Measurements from ENCODE around the gene NFATC1.

NFATC1 gene

DNA sequence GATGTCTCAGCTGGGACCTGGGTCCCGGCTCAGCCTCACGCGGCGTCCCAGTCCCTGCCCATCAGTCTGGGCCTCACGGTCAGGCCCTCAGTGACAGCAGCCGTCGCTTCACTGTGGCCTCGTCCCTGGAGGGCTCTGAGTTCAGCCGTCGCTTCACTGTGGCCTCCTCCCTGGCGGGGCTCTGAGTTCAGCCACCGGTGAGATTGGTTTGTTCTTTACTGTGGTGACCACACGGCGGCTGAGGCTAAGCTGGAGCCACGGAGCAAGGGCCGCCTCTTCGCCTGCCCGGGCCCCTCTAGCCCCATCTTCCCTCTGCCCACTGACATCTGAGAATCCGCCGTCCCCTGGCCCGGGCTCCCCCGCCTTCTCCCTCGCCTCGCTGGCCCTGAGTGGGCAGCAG lies 51.2 kb downstream of the NFATC1 start:
- Histone ChIP-seq H3K27me3 (ENCODE audit: control insufficient read depth, insufficient read depth, low read length) (no peaks in the 10 kb centered on the region), H3K9me3 (ENCODE audit: control insufficient read depth, low read length) (no peaks in the 10 kb centered on the region), H3K36me3 (ENCODE audit: control insufficient read depth, insufficient read depth, low read length) (no peaks in the 10 kb centered on the region), H3K4me3 (ENCODE audit: low read length) (no peak overlapping the region), H3K9ac (ENCODE audit: low read length) (no peak overlapping the region), H3K4me1 (ENCODE audit: control insufficient read depth, insufficient read depth, low read length) (no peaks in the 10 kb centered on the region)

DNA sequence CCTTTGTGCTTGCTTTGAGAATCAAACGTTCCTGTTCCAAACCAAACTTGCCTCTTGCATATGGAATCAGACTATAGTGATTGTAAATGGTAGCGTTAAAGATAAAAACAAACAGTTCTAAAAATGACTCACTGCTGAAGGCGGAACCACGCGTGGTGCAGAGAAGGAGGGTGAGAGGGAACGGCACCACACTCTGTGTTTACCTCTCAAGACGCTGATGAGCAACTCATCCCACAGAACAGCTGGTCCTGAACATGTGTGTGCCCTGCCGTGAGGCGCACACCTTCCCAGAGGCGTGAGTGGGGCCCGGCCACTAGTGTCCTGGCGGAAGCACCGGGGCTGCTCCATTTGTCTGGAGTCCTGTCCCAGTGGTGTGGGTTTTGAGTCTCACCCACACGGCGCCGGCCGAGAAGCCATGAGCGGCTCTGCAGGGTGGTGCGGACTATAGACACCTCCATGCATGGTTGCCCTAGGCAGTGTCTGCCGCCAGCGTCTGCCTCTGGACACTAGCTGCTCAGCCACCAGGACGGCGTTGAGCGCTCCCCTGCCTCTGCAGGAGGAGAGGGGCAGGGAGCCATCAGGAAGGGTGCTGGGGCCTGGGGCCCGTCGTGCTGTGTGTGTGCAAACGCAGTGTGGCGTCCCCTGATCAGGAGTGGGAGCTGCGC lies 52.1 kb downstream of the NFATC1 start:
- no peaks in the 10 kb centered on the region for H3K27me3 ChIP-seq (ENCODE audit: control insufficient read depth, insufficient read depth, low read length)
- no peak overlapping the region for H3K9ac ChIP-seq (ENCODE audit: low read length)
- H3K36me3 ChIP-seq (ENCODE audit: control insufficient read depth, insufficient read depth, low read length) = no peaks in the 10 kb centered on the region
- H3K4me3 ChIP-seq (ENCODE audit: low read length) = no peak overlapping the region
- H3K4me1 ChIP-seq (ENCODE audit: control insufficient read depth, insufficient read depth, low read length) = no peaks in the 10 kb centered on the region
- H3K9me3 ChIP-seq (ENCODE audit: control insufficient read depth, low read length) = no peaks in the 10 kb centered on the region

DNA sequence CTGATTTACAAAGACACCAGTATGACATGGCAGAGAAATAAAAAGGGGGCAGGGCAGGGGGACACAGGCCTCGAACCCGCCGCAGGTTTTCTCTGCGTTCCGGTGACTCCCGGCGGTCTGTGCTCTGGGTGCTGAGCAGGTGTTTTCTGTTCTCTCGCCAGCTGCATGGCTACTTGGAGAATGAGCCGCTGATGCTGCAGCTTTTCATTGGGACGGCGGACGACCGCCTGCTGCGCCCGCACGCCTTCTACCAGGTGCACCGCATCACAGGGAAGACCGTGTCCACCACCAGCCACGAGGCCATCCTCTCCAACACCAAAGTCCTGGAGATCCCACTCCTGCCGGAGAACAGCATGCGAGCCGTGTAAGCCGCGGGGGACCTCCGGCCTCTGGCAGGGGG lies 52.9 kb downstream of the NFATC1 start:
- Histone ChIP-seq H3K36me3 (ENCODE audit: control insufficient read depth, insufficient read depth, low read length) (no peaks in the 10 kb centered on the region), H3K9ac (ENCODE audit: low read length) (no peak overlapping the region), H3K9me3 (ENCODE audit: control insufficient read depth, low read length) (no peaks in the 10 kb centered on the region)

DNA sequence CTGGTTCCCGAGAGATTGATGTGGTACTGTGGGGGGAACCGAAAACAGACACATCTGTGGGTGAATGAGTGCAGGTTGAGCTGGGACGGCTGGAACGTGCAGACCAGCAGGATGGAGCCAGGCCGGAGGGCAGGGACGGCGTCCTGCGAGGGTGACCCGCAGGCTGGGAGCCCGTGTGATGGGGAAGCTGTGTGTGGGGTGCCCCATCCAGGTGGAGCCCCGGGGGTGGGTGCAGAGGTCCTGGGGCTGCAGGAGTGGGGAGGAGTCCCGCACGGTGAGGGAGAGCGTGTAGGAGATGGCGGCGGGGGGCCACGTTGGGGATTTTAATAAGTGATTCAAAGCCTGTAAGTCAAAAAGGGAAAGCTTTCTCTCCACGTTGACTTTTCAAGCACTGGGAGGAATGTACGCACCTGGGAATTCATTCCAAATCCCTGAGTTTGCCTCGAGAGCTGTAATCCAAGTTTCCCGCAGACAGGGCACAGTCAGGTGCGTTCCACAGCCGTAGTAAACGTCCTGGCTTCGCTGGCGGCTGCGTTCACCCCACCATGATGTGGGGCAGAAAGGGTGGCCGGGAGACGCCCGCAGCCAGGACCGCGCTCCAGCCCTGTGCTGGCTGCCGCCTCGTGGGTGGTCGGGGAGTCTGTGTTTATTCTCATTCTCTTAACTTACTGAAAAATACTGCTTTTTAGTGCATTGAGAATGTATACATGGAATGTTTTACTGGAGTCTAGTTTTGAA lies 54.0 kb downstream of the NFATC1 start:
- no peaks in the 10 kb centered on the region for H3K9me3 ChIP-seq (ENCODE audit: control insufficient read depth, low read length)
- H3K4me1 ChIP-seq (ENCODE audit: control insufficient read depth, insufficient read depth, low read length) = no peaks in the 10 kb centered on the region
- no peaks in the 10 kb centered on the region for H3K36me3 ChIP-seq (ENCODE audit: control insufficient read depth, insufficient read depth, low read length)
- H3K9ac ChIP-seq (ENCODE audit: low read length) = no peak overlapping the region
- no peaks in the 10 kb centered on the region for H3K27me3 ChIP-seq (ENCODE audit: control insufficient read depth, insufficient read depth, low read length)
- H3K4me3 ChIP-seq (ENCODE audit: low read length) = no peak overlapping the region

More for the DNA sequence above, 52.9 kb downstream of the NFATC1 start:
- Histone ChIP-seq H3K4me1 (ENCODE audit: control insufficient read depth, insufficient read depth, low read length) (no peaks in the 10 kb centered on the region), H3K27me3 (ENCODE audit: control insufficient read depth, insufficient read depth, low read length) (no peaks in the 10 kb centered on the region), H3K4me3 (ENCODE audit: low read length) (no peak overlapping the region)

DNA sequence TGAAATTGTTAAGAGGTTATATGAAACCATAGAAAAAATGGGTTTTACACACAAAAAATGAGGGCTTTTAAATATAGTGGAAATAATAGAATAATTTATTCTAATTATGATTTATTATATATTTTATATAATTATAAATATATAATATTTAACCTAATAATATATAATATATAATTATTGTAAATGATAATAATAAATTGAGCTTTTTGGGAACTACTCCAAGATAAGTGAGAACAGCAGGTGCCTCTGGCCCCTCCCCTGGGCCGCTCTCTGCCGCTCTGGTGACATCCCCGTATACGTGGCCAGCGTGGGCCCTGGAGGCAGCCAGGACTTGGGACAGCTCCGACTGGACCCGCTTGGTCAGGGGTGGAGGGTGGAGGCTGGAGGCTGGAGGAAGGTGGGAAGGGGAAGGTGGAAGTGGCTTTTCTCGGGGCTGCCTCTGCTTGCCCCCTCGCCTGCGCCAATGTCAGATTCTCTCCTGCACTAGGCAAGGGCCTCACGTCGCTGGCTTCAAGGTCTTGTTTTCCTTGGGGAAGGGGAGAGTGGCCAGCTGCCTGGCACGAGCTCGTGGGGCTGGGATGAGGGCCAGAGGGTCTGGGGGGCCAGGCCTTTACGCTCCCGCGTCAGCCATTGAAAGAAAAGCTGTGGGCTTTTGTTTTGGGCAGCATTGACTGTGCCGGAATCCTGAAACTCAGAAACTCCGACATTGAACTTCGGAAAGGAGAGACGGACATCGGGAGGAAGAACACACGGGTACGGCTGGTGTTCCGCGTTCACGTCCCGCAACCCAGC lies 54.8 kb downstream of the NFATC1 start:
- H3K36me3 ChIP-seq (ENCODE audit: control insufficient read depth, insufficient read depth, low read length) = no peaks in the 10 kb centered on the region

DNA sequence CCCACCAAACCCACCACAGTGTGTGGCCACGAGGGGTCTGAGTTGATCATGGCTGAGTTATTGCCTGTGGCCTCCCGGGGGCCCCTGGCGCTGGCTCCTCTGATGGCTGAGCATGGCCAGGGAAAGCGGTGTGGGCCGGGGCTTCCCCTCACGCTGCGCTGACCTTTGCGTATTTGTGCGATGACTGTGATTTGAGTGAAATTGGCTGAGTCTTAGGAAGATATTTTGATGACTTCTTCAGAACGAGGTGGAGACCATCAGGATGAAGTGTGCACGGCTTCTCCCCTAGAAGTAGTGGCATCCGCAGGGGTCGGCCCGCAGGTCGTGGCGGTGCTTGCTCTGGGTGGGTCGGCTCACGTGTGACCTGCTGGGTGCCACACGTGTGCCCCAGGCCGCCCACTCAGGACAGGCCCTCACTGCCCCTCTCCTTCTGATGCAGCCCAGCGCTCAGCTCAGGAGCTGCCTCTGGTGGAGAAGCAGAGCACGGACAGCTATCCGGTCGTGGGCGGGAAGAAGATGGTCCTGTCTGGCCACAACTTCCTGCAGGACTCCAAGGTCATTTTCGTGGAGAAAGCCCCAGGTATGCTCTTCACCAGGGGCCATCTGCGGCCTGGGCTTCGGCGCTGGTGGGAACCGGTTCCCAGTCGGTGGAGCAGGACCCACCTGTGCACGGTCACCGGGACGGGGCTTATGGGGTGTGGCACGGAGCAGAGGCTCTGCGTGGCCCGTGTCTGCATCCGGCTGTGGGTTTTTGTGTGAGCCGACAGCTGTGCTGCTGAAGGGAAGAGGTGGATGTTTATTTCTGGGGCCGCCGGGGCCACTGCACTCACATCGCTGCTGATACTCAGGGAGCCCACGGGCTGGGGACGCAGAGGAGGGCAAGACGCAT lies 55.8 kb downstream of the NFATC1 start:
- H3K27me3 ChIP-seq (ENCODE audit: control insufficient read depth, insufficient read depth, low read length) = no peaks in the 10 kb centered on the region
- H3K36me3 ChIP-seq (ENCODE audit: control insufficient read depth, insufficient read depth, low read length) = no peaks in the 10 kb centered on the region
- no peak overlapping the region for H3K4me3 ChIP-seq (ENCODE audit: low read length)
- H3K9me3 ChIP-seq (ENCODE audit: control insufficient read depth, low read length) = no peaks in the 10 kb centered on the region
- no peaks in the 10 kb centered on the region for H3K4me1 ChIP-seq (ENCODE audit: control insufficient read depth, insufficient read depth, low read length)
- no peak overlapping the region for H3K9ac ChIP-seq (ENCODE audit: low read length)

More for the DNA sequence above, 54.8 kb downstream of the NFATC1 start:
- no peak overlapping the region for H3K4me3 ChIP-seq (ENCODE audit: low read length)
- no peak overlapping the region for H3K9ac ChIP-seq (ENCODE audit: low read length)
- no peaks in the 10 kb centered on the region for H3K4me1 ChIP-seq (ENCODE audit: control insufficient read depth, insufficient read depth, low read length)
- H3K27me3 ChIP-seq (ENCODE audit: control insufficient read depth, insufficient read depth, low read length) = no peaks in the 10 kb centered on the region
- H3K9me3 ChIP-seq (ENCODE audit: control insufficient read depth, low read length) = no peaks in the 10 kb centered on the region

DNA sequence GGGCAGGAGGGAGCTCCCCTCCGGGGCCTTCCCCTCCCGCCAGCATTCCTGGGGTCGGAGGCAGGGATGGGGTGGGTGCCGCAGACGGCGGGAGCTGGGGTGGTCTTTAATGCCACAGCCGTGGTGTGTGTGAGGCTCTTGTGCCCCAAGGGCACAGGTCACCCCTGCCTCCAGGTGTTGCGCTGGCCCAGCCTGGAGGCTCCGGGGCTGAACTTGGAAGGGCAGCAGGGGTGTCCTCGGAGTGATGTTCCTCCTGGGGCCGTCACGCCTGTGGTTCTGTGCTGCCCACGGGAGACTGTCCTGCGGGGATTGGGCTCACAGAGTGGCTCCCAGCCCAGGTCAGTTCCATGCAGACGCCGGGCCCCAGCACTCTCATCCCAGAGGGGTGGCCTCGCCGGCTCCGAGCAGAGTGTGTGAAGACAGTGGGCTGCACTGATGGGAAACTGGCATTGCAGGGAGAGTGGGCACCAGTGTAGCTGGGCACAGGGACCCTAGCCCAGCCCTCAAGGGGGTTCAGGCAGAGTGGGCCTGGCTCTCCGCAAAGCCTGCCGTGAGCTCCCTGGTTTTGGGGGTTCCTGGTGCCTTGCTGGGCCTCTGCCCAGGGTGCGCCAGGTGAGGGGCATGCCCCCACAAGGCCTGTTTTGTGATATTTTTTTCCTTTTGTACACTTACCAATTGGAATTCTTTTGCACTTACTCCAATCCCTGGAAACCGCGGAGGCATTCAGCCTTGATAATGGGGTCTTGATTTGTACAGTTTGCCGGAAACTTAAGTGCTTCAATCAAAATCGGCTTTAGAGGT lies 56.7 kb downstream of the NFATC1 start:
- Histone ChIP-seq H3K4me3 (ENCODE audit: low read length) (no peak overlapping the region), H3K4me1 (ENCODE audit: control insufficient read depth, insufficient read depth, low read length) (no peaks in the 10 kb centered on the region), H3K9ac (ENCODE audit: low read length) (no peak overlapping the region), H3K9me3 (ENCODE audit: control insufficient read depth, low read length) (no peaks in the 10 kb centered on the region), H3K27me3 (ENCODE audit: control insufficient read depth, insufficient read depth, low read length) (no peaks in the 10 kb centered on the region), H3K36me3 (ENCODE audit: control insufficient read depth, insufficient read depth, low read length) (no peaks in the 10 kb centered on the region)

DNA sequence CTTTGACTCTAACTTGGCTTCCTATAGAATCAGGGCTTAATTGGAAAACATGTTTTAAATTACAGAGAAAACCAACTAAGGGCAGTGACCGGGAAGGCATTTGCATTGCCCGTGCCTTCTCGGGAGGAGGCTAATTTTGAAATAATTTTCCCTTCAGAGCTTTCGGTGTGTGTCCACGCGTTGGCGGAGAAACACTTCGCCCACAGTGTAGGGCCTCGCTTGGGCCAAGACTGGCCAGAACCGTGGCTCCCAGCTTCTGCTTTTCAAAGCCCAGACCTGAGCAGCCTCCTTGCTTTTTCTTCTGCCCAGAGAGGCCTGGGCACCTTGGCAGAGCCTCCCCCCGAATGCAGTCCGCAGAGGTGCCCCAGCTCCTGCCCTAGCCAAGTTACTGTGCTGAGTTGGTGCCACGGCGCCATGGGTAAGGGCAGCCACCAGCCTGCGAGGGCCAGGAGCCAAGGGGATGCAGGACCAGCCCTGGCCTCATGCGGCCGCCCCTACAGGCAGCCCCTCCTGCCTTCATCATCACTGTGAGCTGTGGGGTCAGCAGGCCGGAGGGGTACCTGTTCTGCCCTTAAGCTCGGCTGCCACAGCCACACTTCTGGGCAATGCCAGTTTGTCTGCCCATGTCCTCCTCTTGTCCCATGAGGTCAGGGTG lies 57.4 kb downstream of the NFATC1 start:
- Histone ChIP-seq H3K4me1 (ENCODE audit: control insufficient read depth, insufficient read depth, low read length) (peaks cover 2% of the 10 kb centered on the region), H3K27me3 (ENCODE audit: control insufficient read depth, insufficient read depth, low read length) (no peaks in the 10 kb centered on the region), H3K9ac (ENCODE audit: low read length) (no peak overlapping the region), H3K4me3 (ENCODE audit: low read length) (no peak overlapping the region), H3K36me3 (ENCODE audit: control insufficient read depth, insufficient read depth, low read length) (no peaks in the 10 kb centered on the region), H3K9me3 (ENCODE audit: control insufficient read depth, low read length) (no peaks in the 10 kb centered on the region)

DNA sequence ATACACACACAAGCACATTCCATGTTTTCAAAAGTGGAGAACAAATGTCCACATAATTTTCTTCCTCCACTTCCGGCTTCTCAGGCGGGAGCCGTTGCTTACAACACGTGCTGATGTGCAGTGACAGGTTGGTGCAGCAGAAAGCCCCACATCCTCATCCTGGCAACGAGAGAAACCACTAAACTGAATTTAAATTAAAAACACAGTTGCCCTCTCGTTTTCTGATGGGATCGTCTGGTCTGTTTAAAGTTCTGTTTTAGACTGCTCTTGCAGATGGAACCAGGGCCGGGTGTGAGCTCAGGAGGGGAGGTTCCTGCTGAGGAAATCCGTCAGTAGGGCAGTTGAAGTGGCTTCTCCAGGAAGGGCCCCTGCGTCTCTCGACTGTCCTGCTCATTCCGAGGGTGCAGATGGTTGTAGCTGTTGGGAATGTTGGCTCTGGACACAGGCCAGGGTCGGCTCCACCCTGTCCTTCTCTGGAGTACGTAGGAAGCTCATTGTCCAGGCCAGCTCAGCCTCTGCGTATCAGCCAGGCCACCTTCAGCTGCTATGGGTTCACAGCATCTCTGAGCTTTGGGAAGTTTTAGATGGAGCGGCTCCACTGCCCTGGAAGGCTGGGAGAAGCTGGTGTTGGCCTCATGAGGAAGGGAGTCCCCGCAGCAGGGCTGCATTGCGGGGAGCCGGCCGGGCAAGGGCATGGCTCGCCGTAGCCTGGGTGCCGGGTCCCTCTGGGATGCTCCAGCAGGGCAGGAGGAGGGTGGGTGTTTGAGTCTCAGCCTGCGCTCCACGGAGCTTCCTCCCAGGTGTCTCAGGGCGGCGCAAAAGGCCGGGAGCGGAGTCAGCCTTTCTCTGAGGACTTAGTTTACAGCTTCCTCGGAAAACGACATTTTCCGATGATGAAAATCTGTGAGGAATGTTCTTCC lies 58.3 kb downstream of the NFATC1 start:
- H3K9ac ChIP-seq (ENCODE audit: low read length) = no peak overlapping the region
- H3K36me3 ChIP-seq (ENCODE audit: control insufficient read depth, insufficient read depth, low read length) = no peaks in the 10 kb centered on the region
- peaks cover 11% of the 10 kb centered on the region for H3K4me1 ChIP-seq (ENCODE audit: control insufficient read depth, insufficient read depth, low read length)
- peaks cover 5% of the 10 kb centered on the region for H3K27me3 ChIP-seq (ENCODE audit: control insufficient read depth, insufficient read depth, low read length)
- no peak overlapping the region for H3K4me3 ChIP-seq (ENCODE audit: low read length)
- H3K9me3 ChIP-seq (ENCODE audit: control insufficient read depth, low read length) = no peaks in the 10 kb centered on the region

DNA sequence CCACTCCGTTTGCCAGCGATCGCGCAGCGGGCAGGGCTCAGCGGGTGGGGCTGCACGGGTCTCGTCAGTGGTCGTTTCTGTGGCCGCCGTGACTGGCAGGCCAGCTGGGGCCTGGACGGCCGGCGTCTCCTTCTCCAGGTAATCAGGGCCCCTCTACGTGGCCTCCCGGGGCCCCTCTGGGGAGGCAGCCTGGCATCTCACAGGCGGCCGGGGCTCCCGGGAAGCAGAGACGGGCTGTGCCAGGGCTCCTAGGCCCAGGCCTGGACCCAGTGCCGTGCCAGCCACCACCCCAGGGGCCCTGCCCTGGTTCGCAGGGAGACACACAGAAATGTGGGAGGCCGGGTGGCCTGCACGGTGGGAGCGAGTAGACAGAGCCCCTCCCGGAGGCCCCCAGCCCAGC lies 59.5 kb downstream of the NFATC1 start:
- Histone ChIP-seq H3K9ac (ENCODE audit: low read length) (no peak overlapping the region), H3K27me3 (ENCODE audit: control insufficient read depth, insufficient read depth, low read length) (peaks cover 7% of the 10 kb centered on the region), H3K36me3 (ENCODE audit: control insufficient read depth, insufficient read depth, low read length) (no peaks in the 10 kb centered on the region)

More for the DNA sequence above, 59.5 kb downstream of the NFATC1 start:
- Histone ChIP-seq H3K4me3 (ENCODE audit: low read length) (no peak overlapping the region), H3K9me3 (ENCODE audit: control insufficient read depth, low read length) (no peaks in the 10 kb centered on the region), H3K4me1 (ENCODE audit: control insufficient read depth, insufficient read depth, low read length) (peaks cover 20% of the 10 kb centered on the region)
